ENCODE measurements around the gene APOA4. TPM values are rescaled to one million over a fixed set of nuclear protein-coding genes. Genes with fewer than 3 reads are reported as not detected.

APOA4 gene
- total RNA-seq, 1 experiment from 2014 or later = not detected

DNA sequence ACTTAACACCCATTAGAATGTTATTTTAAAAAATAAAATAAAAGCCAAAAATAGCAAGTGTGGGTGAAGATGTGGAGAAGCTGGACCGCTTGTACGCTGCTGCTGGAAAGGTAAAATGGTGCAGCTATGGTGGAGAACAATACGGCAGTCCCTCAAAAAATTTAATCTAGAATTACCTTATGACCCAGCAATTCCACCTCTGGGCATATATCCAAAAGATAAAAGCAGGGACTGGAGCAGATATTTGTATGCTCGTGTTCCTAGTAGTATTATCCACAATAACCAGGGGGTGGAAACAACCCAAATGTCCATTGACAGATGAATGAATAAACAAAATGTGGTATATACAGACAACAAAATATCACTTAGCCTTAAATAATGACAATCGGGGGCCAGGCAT is 25.3 kb downstream of the APOA4 start:
- intact Hi-C loops (cut with micrococcal nuclease; ENCODE audit: unreplicated experiment) = no loop called here
- in situ Hi-C loops (cut with HindIII; ENCODE audit: low pct_unique_long_range_greater_than_20kb, low sequenced_read_pairs) = no loop called here
- no TSS peak for BruUV-seq (replicated peaks)
- no peak overlapping the region for H3K27ac ChIP-seq (ENCODE audit: low read length)
- DNase-seq (ENCODE audit: low read depth, low spot score) = no peak
- ATAC-seq = no peak
- no peak overlapping the region for H3K4me3 ChIP-seq (ENCODE audit: low read depth in 2 of 2, low read length in 2 of 2)
- ChIA-PET CTCF (no interaction called here), POLR2A (no interaction called here)
- H3K4me1 ChIP-seq (ENCODE audit: control insufficient read depth, insufficient read depth, low read length) = no peaks in the 10 kb centered on the region
- H3K27me3 ChIP-seq (ENCODE audit: control insufficient read depth, insufficient read depth, low read length) = no peaks in the 10 kb centered on the region; the same call in 1 of the 2 replicates
- no peaks in the 10 kb centered on the region for H3K36me3 ChIP-seq (ENCODE audit: control insufficient read depth, insufficient read depth, low read length)
- TF ChIP-seq POLR2AphosphoS5 (IDR thresholded peaks at IDR 0.05; ENCODE audit: low read depth, low read length) (no peak), SIN3A (IDR thresholded peaks at IDR 0.05; ENCODE audit: borderline replicate concordance, insufficient read depth, low read depth, low read length) (no peak), TCF7L2 (IDR thresholded peaks at IDR 0.05; ENCODE audit: low read depth, low read length) (no peak), CTCF (IDR thresholded peaks at IDR 0.05) (no peak)
- TF ChIP-seq, protein P1, sequence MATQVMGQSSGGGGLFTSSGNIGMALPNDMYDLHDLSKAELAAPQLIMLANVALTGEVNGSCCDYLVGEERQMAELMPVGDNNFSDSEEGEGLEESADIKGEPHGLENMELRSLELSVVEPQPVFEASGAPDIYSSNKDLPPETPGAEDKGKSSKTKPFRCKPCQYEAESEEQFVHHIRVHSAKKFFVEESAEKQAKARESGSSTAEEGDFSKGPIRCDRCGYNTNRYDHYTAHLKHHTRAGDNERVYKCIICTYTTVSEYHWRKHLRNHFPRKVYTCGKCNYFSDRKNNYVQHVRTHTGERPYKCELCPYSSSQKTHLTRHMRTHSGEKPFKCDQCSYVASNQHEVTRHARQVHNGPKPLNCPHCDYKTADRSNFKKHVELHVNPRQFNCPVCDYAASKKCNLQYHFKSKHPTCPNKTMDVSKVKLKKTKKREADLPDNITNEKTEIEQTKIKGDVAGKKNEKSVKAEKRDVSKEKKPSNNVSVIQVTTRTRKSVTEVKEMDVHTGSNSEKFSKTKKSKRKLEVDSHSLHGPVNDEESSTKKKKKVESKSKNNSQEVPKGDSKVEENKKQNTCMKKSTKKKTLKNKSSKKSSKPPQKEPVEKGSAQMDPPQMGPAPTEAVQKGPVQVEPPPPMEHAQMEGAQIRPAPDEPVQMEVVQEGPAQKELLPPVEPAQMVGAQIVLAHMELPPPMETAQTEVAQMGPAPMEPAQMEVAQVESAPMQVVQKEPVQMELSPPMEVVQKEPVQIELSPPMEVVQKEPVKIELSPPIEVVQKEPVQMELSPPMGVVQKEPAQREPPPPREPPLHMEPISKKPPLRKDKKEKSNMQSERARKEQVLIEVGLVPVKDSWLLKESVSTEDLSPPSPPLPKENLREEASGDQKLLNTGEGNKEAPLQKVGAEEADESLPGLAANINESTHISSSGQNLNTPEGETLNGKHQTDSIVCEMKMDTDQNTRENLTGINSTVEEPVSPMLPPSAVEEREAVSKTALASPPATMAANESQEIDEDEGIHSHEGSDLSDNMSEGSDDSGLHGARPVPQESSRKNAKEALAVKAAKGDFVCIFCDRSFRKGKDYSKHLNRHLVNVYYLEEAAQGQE (IDR thresholded peaks at IDR 0.05; ENCODE audit: insufficient read depth in 1 of 2, low read depth in 2 of 2, low read length in 1 of 2) = no peak
- no peaks in the 10 kb centered on the region for H3K9me3 ChIP-seq (ENCODE audit: control insufficient read depth, insufficient read depth, low read depth, low read length)

DNA sequence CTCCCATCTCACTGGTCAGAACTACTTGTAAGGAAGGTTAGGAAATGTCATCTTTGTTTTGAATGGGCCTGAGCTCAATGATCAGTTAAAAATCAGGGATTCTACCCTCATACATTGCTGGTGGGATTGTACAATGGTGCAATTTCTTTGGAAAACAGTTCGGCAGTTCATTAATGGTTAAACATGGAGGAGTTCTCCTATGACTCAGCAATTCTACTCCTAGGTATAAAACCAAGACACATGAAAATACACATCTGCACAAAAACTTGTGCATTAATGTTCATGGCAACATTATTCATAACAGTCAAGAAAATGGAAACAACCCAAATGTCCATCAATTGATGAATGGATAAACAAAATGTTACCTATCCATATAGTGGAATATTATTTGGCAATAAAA is 26.6 kb downstream of the APOA4 start:
- ATAC-seq (no peak), DNase-seq (ENCODE audit: low read depth, low spot score) (no peak)
- intact Hi-C loops (cut with micrococcal nuclease; ENCODE audit: unreplicated experiment) (no loop called here), in situ Hi-C loops (cut with HindIII; ENCODE audit: low pct_unique_long_range_greater_than_20kb, low sequenced_read_pairs) (no loop called here)
- no TSS peak for BruUV-seq (replicated peaks)
- H3K27ac ChIP-seq (ENCODE audit: low read length) = no peak overlapping the region
- ChIA-PET CTCF (interaction anchor here (0.7 kb wide), 1 partner anchor 38 kb away, joined by 3 read pairs; no protein-coding TSS in a partner anchor), POLR2A (no interaction called here)
- no peaks in the 10 kb centered on the region for H3K4me1 ChIP-seq (ENCODE audit: control insufficient read depth, insufficient read depth, low read length)
- H3K27me3 ChIP-seq (ENCODE audit: control insufficient read depth, insufficient read depth, low read length) = no peaks in the 10 kb centered on the region; the same call in 1 of the 2 replicates
- H3K36me3 ChIP-seq (ENCODE audit: control insufficient read depth, insufficient read depth, low read length) = no peaks in the 10 kb centered on the region
- no peak overlapping the region for H3K4me3 ChIP-seq (ENCODE audit: low read depth in 2 of 2, low read length in 2 of 2)
- TF ChIP-seq SIN3A (IDR thresholded peaks at IDR 0.05; ENCODE audit: borderline replicate concordance, insufficient read depth, low read depth, low read length) (no peak), POLR2AphosphoS5 (IDR thresholded peaks at IDR 0.05; ENCODE audit: low read depth, low read length) (no peak), CTCF (IDR thresholded peaks at IDR 0.05) (no peak), TCF7L2 (IDR thresholded peaks at IDR 0.05; ENCODE audit: low read depth, low read length) (no peak)
- TF ChIP-seq, protein P1 (IDR thresholded peaks at IDR 0.05; ENCODE audit: insufficient read depth in 1 of 2, low read depth in 2 of 2, low read length in 1 of 2) = no peak
- H3K9me3 ChIP-seq (ENCODE audit: control insufficient read depth, insufficient read depth, low read depth, low read length) = no peaks in the 10 kb centered on the region

Data from Panc1 (cell line).